ENCODE results near the gene ZBTB3. TPM values are rescaled to one million over a fixed set of nuclear protein-coding genes. Genes with fewer than 3 reads are reported as not detected.
A peak's percentile ranks its signal among the peaks of the same experiment; 100 is the strongest.

The ZBTB3 gene
- total and polyA plus RNA-seq, 9 of the 15 experiments (the other 6 are each of a cell fraction or from before 2014, with no cell fraction given), result 1.9 to 10.0 (median 4.9) TPM

GRCh38 chr11:62787005-62787759 lies 33.2 kb upstream of the ZBTB3 start, which contains the start of gene TMEM179B (continued):
- TF ChIP-seq KDM5B (IDR thresholded peaks at IDR 0.05; ENCODE audit: insufficient replicate concordance, low read depth, low read length) (peak; percentile 97), NELFE (IDR thresholded peaks at IDR 0.05; ENCODE audit: insufficient read depth, insufficient read length) (no peak), SRSF9 (IDR thresholded peaks at IDR 0.05; ENCODE audit: borderline replicate concordance, low read depth, low read length) (no peak), TRIM24 (IDR thresholded peaks at IDR 0.05) (peak in 1 of 2 experiments; percentile 9; a peak in 1 of 4 replicates), ZHX1 (conservative IDR thresholded peaks at IDR 0.05; ENCODE audit: low read length) (0 out of 2 replicates have a peak, but pooled peaks have one; percentile 55), JUNB (CRISPR knock-in tag; conservative IDR thresholded peaks at IDR 0.05) (no peak), ZNF695 (CRISPR knock-in tag; IDR thresholded peaks at IDR 0.05) (peak; percentile 10; the same call in 1 of the 2 replicates), ZNF764 (CRISPR knock-in tag; IDR thresholded peaks at IDR 0.05; ENCODE audit: low read depth) (no peak), PML (IDR thresholded peaks at IDR 0.05; ENCODE audit: low read length) (peak; percentile 87), WHSC1 (IDR thresholded peaks at IDR 0.05; ENCODE audit: low read length) (no peak), SAFB2 (IDR thresholded peaks at IDR 0.05; ENCODE audit: borderline replicate concordance, low read depth, low read length, severe bottlenecking) (no peak), MEF2A (IDR thresholded peaks at IDR 0.05; ENCODE audit: control insufficient read depth, low read depth, low read length) (no peak), ZNF76 (CRISPR knock-in tag; IDR thresholded peaks at IDR 0.05; ENCODE audit: borderline replicate concordance) (no peak), NCOA2 (IDR thresholded peaks at IDR 0.05; ENCODE audit: partially characterized antibody in 2 of 2) (no peak), FOXM1 (IDR thresholded peaks at IDR 0.05; ENCODE audit: low read depth) (no peak), FOXM1 (CRISPR knock-in tag; IDR thresholded peaks at IDR 0.05; ENCODE audit: low read depth) (no peak), ZNF639 (CRISPR knock-in tag; conservative IDR thresholded peaks at IDR 0.05 in 1 of 2, IDR thresholded peaks at IDR 0.05 in 1 of 2) (peak in 1 of 2 experiments; percentile 65; a peak in 1 of 4 replicates), ZFP91 (CRISPR knock-in tag; IDR thresholded peaks at IDR 0.05) (peak; percentile 80; the same call in 1 of the 2 replicates), ZNF174 (CRISPR knock-in tag; IDR thresholded peaks at IDR 0.05) (no peak), EWSR1 (IDR thresholded peaks at IDR 0.05; ENCODE audit: borderline replicate concordance, low read depth, partially characterized antibody) (no peak), NCOA1 (IDR thresholded peaks at IDR 0.05; ENCODE audit: low read depth) (no peak), NCOA4 (IDR thresholded peaks at IDR 0.05; ENCODE audit: partially characterized antibody) (no peak), ZNF766 (CRISPR knock-in tag; conservative IDR thresholded peaks at IDR 0.05) (0 out of 2 replicates have a peak, but pooled peaks have one; percentile 64)

Data from K562 (cell line).